Raji (cell line): ENCODE results near the gene HIGD2A.

Experiments
- POLR2A ChIP-seq: IDR thresholded peaks from 2 replicates; pipeline ENCODE4 v1.6.1; 2011; ENCODE audit warnings: low read depth, low read length, control low read depth; ENCODE audit not compliant: insufficient read depth

HIGD2A gene

DNA sequence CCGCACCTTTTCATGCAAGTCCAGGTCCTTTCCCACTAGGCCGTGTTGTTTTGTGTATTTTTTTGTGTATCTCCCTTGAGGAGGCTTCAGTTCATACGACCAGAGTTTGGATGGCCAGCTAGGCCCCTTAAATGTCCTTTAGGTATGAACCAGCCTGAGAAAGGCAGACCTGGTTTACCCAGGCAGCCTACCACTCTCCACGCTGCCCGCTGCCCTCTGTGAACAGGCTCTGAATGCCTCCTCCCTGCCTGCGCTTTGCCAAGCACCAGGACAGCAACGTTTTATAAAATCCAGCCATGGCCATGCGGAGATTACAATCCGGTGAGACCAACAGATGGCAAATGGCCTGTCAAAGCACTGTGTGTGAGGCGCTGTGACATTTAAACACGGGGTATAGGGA is 28.4 kb downstream of the HIGD2A start:
- no peak for TF ChIP-seq POLR2A

DNA sequence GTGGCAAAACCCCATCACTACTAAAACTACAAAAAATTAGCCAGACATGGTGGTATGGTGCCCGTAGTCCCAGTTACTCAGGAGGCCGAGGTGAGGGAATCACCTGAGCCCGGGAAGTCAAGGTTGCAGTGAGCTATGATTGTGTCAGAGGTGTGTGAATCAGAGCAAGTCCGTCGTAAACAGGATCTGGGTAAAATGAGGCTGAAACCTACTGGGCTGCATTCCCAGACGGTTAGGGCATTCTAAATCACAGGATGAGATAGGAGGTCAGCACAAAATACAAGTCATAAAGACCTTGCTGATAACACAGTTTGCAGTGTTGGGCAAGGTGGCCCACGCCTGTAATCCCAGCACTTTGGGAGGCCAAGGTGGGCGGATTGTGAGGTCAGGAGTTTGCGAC is 29.7 kb downstream of the HIGD2A start:
- TF ChIP-seq POLR2A: no peak

DNA sequence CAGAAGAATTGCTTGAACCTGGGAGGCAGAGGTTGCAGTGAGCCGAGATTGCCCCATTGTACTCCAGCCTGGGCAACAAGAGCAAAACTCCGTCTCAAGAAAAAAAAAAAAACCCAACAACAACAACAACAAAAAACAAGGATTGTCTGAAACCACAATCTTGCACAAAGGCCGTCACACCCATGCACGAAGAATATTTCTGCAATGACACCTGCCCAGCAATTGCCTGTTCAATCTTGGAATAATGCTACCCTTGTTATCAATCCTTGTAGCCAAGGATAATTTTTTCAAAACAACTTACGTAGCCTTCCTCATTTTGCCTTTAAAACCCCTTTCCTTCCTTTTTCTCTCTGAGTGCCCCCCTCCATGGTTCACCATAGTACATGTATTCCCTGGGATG is 31.5 kb downstream of the HIGD2A start:
- TF ChIP-seq POLR2A: no peak

DNA sequence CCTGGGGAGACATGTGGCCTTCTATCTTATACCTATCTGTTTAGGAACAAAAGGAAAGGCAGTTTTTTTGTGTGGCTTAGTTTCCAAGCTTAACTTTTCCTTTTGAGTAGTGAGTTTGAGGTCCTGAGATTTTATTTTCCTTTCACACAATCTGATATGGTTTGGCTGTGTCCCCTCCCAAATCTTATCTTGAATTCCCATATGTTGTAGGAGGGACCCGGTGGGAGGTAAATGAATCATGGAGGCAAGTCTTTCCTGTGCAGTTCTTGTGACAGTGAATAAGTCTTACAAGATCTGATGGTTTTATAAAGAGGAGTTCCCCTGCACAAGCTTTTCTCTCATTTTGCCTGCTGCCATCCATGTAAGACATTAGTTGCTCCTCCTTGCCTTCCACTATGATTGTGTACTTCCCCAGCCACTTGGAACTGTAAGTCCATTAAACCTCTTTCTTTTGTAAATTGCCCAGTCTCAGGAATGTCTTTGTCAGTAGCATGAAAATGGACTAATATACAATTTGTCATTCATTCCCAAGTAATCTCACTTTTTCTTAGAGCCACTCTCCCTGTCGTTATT is 32.5 kb downstream of the HIGD2A start:
- TF ChIP-seq POLR2A: no peak

DNA sequence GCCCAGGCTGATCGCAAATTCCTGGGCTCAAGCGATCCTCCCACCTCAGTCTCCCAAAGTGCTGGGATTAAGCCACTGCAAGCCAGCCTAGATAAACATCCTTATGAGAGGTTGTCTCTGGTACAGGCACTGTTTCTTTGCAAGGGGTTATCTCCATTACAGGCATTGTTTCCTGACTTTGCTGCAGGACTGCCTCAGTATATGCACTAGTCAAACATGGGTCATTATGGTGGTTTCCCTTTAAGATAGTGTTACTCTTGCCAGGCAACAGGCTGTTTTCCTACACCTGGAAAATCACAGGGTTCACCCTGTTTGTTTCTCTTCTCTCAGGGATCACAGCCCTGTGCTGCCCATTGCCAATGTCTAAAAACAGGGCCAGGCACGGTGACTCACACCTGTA is 35.6 kb downstream of the HIGD2A start:
- TF ChIP-seq POLR2A: no peak

DNA sequence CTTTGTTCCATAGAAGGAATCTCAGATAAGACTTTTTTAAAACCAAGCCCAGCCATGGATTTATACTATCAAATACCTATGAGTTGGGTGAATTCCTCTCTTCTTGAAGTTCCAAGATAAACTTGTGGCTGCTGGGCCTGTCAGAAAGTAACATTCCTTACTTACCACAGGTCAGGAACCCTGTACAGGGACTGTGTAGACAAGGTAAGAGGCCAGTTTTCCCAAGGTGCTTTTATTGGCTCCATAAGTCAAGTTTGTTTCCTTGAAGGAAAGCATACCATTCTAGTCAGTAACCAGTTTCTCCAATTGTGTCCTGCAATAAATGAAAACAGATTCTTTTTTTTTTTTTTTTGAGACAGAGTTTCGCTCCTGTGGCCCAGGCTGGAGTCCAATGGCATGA is 36.6 kb downstream of the HIGD2A start:
- TF ChIP-seq POLR2A: no peak

DNA sequence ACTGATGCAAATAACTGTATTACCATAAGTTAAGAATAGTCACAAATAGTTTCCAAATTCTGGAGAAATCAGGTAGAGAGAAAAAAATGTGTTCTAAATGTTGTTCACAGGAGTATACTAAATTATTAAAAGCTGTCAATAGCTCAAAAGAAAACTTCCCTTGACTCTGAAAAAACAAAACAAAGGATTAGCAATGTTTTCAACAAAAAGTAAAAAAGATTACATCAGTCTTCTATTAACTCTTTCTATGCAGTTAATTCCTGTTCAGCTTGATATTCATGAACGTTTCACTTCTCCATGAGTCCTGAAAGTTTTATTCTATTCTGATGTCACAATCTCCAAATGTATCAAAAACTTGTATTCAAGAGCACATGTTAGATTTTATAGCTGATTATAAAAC is 37.2 kb downstream of the HIGD2A start:
- no peak for TF ChIP-seq POLR2A

DNA sequence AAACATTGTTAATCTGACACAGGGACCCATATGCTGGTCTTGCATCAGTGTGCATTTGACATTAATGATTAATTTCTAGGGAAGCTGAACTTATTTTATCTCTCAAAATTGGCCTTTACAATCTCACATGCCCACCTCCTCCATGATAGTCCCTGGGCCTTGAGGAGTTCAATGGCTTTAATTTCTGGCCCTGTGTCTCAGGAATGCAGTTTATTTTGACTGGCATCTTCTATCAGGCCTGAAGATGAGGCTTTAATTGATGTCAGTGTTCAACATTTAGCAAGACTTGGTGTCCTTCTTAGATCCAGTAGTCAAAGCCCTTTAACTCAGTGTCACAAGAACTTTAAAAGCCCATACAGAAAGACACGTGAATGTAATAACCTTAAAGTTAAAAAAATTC is 38.3 kb downstream of the HIGD2A start:
- TF ChIP-seq POLR2A: no peak

DNA sequence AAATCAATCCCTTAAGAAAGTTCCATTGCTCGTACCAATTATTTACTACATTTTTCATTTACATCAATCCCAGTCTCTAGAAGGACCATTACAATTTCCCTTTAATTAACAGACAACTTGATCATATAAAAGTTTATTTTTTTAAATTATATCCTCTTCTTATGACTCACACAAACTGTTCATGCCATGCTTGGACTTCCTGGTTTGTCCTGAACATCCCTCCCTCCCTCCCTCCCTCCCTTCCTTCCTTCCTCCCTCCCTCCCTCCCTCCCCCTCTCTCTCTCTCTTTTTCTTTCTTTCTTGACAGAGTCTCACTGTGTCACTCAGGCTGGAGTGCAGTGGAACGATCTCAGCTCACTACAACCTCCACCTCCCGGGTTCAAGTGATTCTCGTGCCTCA is 39.4 kb downstream of the HIGD2A start:
- no peak for TF ChIP-seq POLR2A

DNA sequence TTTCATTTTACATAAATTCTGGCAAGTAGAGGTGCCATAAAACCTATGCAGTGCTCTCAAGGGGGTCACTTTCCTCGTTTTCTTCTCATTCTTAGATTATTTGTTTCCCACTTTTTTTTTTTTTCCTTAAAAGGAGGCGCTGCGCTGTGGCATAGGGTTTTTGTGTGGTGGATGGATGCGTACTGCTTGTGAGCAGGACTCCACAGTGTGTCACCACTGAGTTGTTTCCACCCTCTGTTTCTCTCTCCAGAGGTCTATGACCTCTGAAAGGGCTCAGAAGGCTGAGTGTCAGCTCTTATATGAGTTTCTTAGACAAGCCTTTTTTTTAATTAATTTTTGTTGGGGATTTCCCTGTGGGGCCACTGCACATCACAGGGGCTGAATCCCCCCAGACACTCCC is 41.4 kb downstream of the HIGD2A start:
- no peak for TF ChIP-seq POLR2A

DNA sequence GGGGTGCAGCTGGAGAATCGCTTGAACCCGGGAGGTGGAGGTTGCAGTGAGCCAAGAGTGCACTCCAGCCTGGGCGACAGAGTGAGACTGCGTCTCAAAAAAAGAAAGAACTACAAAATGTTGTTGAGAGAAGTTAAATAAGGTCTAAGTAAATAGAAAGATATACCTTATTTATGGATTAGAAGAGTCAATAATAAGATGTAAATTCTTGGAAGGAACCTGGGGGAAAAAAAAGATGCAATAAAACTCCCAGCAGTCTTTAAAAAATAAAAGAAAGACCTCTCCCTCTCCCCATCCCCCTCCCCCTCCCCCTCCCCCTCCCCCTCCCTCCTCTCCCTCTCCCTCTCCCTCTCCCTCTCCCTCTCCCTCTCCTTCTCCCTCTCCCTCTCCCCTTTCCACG is 44.2 kb downstream of the HIGD2A start:
- TF ChIP-seq POLR2A: no peak

DNA sequence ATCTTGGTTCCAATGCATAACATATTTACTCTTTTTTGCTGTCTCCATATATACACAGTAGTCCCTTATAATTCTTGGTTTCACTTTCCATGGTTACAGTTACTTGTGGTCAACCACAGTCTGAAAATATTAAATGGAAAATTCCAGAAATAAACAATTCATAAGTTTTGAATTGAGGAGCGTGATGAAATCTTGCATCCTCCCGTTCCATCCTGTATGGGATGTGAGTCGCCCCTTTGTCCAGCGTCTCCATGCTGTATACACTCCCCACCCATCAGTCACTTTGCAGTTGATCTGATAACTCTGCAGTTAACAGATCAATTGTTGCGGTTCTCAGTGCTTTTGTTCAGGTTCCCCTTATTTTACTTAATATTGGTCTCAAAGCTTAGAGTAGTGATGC is 48.1 kb downstream of the HIGD2A start:
- no peak for TF ChIP-seq POLR2A

DNA sequence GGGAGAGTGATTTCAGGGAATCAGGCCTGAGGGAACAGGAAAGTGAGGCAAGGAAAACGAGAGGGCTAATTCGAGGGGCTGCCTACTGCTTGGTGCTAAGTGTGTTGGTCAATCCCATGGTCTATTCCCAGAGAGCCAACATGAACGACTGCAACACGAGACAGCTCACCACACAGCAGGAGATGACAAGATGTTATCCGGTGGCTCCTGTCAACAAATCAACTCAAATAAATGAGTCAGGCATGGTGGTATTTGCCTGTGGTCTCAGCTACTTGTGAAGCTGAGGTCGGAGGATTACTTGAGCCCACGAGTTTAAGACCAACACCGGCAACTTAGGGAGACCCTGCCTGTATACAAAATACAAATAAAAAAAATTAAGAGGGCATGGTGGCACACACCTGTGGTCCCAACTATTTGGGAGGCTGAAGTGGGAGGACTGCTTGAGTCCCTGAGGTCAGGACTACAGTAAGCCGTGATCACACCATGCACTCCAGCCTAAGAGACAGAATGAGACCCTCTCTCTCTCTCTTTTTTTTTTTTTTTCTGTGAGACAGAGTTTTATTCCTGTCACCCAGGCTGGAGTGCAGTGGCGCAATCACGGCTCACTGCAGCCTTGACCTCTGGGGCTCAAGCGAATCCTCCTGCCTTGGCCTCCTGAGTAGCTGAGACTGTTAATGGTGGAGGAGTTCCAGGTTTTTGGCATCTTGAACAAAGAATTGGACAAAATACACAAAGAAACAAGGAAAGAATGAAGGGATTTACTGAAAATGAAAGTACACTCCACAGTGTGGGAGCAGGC is 50.6 kb downstream of the HIGD2A start:
- TF ChIP-seq POLR2A: no peak
